ENCODE measurements around the gene UTP14C.

UTP14C gene

DNA sequence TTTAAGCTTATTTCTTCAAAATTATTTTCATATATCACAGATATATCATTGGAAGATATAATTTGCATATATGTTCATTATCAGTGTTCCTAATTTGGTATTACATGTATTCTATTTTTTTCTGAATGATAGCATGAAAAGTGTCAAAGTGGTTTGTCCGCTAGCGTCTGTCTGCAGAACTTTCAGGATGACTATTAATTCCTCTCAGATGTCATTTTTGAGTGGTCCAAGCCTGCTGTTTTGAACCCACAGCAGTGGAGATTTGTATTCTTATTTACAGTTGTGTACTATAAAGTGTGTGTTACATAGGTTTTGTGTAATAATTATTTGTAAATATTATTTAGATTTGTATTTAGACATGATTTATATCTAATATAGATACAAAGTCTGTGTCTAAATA, 8.5 kb downstream of the UTP14C start:
- no peak overlapping the region for H2BK15ac ChIP-seq (ENCODE audit: low read length)
- no peak for DNase-seq (ENCODE audit: low spot score)
- H3K27me3 ChIP-seq (ENCODE audit: control insufficient read depth in 3 of 3, insufficient read depth in 3 of 3, low read depth in 1 of 3, low read length in 3 of 3), result no peaks in the 10 kb centered on the region
- H3K18ac ChIP-seq (ENCODE audit: low read length), result no peak overlapping the region
- H2AK5ac ChIP-seq (ENCODE audit: low read depth, low read length), result no peak overlapping the region
- H3K4me3 ChIP-seq (ENCODE audit: low read length in 2 of 2), result no peak overlapping the region
- no peak overlapping the region for H2BK12ac ChIP-seq (ENCODE audit: low read length)
- H3K9me3 ChIP-seq (replicated peaks in 1 of 2; ENCODE audit: control insufficient read depth in 2 of 2, insufficient read depth in 1 of 2, low read depth in 1 of 2, low read length in 2 of 2), result peaks cover 11 to 23% of the 10 kb centered on the region in 2 donors
- H2BK120ac ChIP-seq (ENCODE audit: low read depth, low read length), result no peak overlapping the region
- H4K91ac ChIP-seq (ENCODE audit: low read depth, low read length, poor library complexity), result no peak overlapping the region
- no peak overlapping the region for H4K8ac ChIP-seq (ENCODE audit: low read depth, low read length)
- peaks cover 8 to 24% of the 10 kb centered on the region in 2 donors for H3K36me3 ChIP-seq (replicated peaks in 1 of 2; ENCODE audit: control insufficient read depth in 2 of 2, insufficient read depth in 2 of 2, low read length in 2 of 2)
- WGBS, 2 donors (ENCODE audit: extremely low coverage in 2 of 2, insufficient read length in 2 of 2, insufficient replicate concordance in 1 of 2), result no CpG with 5 or more reads among the region's 2 CpGs
- no peak overlapping the region for H3K27ac ChIP-seq (replicated peaks; ENCODE audit: low read length)
- no peaks in the 10 kb centered on the region for H3K79me1 ChIP-seq (ENCODE audit: low read depth, low read length)
- H3K23ac ChIP-seq (ENCODE audit: low read depth, low read length, poor library complexity), result no peak overlapping the region
- no peak overlapping the region for H3K4me2 ChIP-seq (ENCODE audit: insufficient read depth, low read length, poor library complexity, severe bottlenecking)
- no peak overlapping the region for H2AFZ ChIP-seq (ENCODE audit: low read length)
- H2BK5ac ChIP-seq (ENCODE audit: low read length), result no peak overlapping the region
- no peaks in the 10 kb centered on the region for H3K4me1 ChIP-seq (ENCODE audit: control insufficient read depth in 2 of 2, insufficient read depth in 1 of 2, low read depth in 1 of 2, low read length in 2 of 2)
- H3K14ac ChIP-seq (ENCODE audit: low read length), result no peak overlapping the region
- no peak overlapping the region for H3K4ac ChIP-seq (ENCODE audit: low read length)
- H3K9ac ChIP-seq (ENCODE audit: low read depth, low read length, poor library complexity), result no peak overlapping the region

- Histone ChIP-seq H3K36me3 (replicated peaks in 1 of 2; ENCODE audit: control insufficient read depth in 2 of 2, insufficient read depth in 2 of 2, low read length in 2 of 2) (peaks cover 0 to 7% of the 10 kb centered on the region in 2 donors), H2BK120ac (ENCODE audit: low read depth, low read length) (no peak overlapping the region), H3K4ac (ENCODE audit: low read length) (no peak overlapping the region), H3K9me3 (replicated peaks in 1 of 2; ENCODE audit: control insufficient read depth in 2 of 2, insufficient read depth in 1 of 2, low read depth in 1 of 2, low read length in 2 of 2) (peaks cover 6 to 7% of the 10 kb centered on the region in 2 donors), H3K79me1 (ENCODE audit: low read depth, low read length) (no peaks in the 10 kb centered on the region), H2BK5ac (ENCODE audit: low read length) (no peak overlapping the region), H3K27ac (replicated peaks; ENCODE audit: low read length) (no peak overlapping the region), H3K4me1 (ENCODE audit: control insufficient read depth in 2 of 2, insufficient read depth in 1 of 2, low read depth in 1 of 2, low read length in 2 of 2) (no peaks in the 10 kb centered on the region), H4K8ac (ENCODE audit: low read depth, low read length) (no peak overlapping the region), H3K27me3 (ENCODE audit: control insufficient read depth in 3 of 3, insufficient read depth in 3 of 3, low read depth in 1 of 3, low read length in 3 of 3) (no peaks in the 10 kb centered on the region), H2AK5ac (ENCODE audit: low read depth, low read length) (no peak overlapping the region), H2BK15ac (ENCODE audit: low read length) (no peak overlapping the region), H2BK12ac (ENCODE audit: low read length) (no peak overlapping the region), H4K91ac (ENCODE audit: low read depth, low read length, poor library complexity) (no peak overlapping the region), H3K4me2 (ENCODE audit: insufficient read depth, low read length, poor library complexity, severe bottlenecking) (no peak overlapping the region), H3K4me3 (ENCODE audit: low read length in 2 of 2) (no peak overlapping the region), H2AFZ (ENCODE audit: low read length) (no peak overlapping the region), H3K23ac (ENCODE audit: low read depth, low read length, poor library complexity) (no peak overlapping the region), H3K9ac (ENCODE audit: low read depth, low read length, poor library complexity) (no peak overlapping the region), H3K14ac (ENCODE audit: low read length) (no peak overlapping the region), H3K18ac (ENCODE audit: low read length) (no peak overlapping the region)
- no CpG with 5 or more reads among the region's 5 CpGs for WGBS, 2 donors (ENCODE audit: extremely low coverage in 2 of 2, insufficient read length in 2 of 2, insufficient replicate concordance in 1 of 2)
- DNase-seq (ENCODE audit: low spot score), result no peak
These were observed 10.2 kb downstream of the UTP14C start for GRCh38 chr13:52034616-52035226.

- Histone ChIP-seq H3K18ac (ENCODE audit: low read length) (no peak overlapping the region), H3K27me3 (ENCODE audit: control insufficient read depth in 3 of 3, insufficient read depth in 3 of 3, low read depth in 1 of 3, low read length in 3 of 3) (no peaks in the 10 kb centered on the region), H2BK120ac (ENCODE audit: low read depth, low read length) (no peak overlapping the region), H3K9me3 (replicated peaks in 1 of 2; ENCODE audit: control insufficient read depth in 2 of 2, insufficient read depth in 1 of 2, low read depth in 1 of 2, low read length in 2 of 2) (peaks cover 0 to 4% of the 10 kb centered on the region in 2 donors), H4K91ac (ENCODE audit: low read depth, low read length, poor library complexity) (no peak overlapping the region), H2AK5ac (ENCODE audit: low read depth, low read length) (no peak overlapping the region), H3K79me1 (ENCODE audit: low read depth, low read length) (no peaks in the 10 kb centered on the region), H2BK5ac (ENCODE audit: low read length) (no peak overlapping the region), H3K4ac (ENCODE audit: low read length) (no peak overlapping the region), H3K4me3 (ENCODE audit: low read length in 2 of 2) (no peak overlapping the region), H2BK12ac (ENCODE audit: low read length) (no peak overlapping the region), H4K8ac (ENCODE audit: low read depth, low read length) (no peak overlapping the region), H3K23ac (ENCODE audit: low read depth, low read length, poor library complexity) (no peak overlapping the region), H3K4me1 (ENCODE audit: control insufficient read depth in 2 of 2, insufficient read depth in 1 of 2, low read depth in 1 of 2, low read length in 2 of 2) (no peaks in the 10 kb centered on the region), H3K36me3 (replicated peaks in 1 of 2; ENCODE audit: control insufficient read depth in 2 of 2, insufficient read depth in 2 of 2, low read length in 2 of 2) (peaks cover 0 to 2% of the 10 kb centered on the region in 2 donors), H3K14ac (ENCODE audit: low read length) (no peak overlapping the region), H3K9ac (ENCODE audit: low read depth, low read length, poor library complexity) (no peak overlapping the region), H2AFZ (ENCODE audit: low read length) (no peak overlapping the region), H2BK15ac (ENCODE audit: low read length) (no peak overlapping the region), H3K4me2 (ENCODE audit: insufficient read depth, low read length, poor library complexity, severe bottlenecking) (no peak overlapping the region), H3K27ac (replicated peaks; ENCODE audit: low read length) (no peak overlapping the region)
- no CpG with 5 or more reads among the region's 1 CpG for WGBS, 2 donors (ENCODE audit: extremely low coverage in 2 of 2, insufficient read length in 2 of 2, insufficient replicate concordance in 1 of 2)
- no peak for DNase-seq (ENCODE audit: low spot score)
These were observed 11.5 kb downstream of the UTP14C start for GRCh38 chr13:52036037-52036436.

DNA sequence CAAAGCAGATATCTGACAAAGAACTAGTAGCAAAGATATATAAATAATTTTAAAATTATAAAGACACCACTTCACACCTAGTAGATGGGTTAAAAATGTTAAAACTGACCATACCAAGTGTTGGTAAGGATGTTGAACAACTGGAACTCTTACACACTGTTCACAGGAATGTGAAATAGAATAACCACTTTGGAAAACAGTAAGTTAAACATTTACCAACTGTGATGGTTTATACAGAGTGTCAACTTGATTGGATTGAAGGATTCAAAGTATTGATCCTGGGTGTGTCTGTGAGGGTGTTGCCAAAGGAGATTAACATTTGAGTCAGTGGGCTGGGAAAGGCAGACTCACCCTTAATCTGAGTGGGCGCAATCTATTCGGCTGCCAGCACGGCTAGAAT, 19.2 kb downstream of the UTP14C start:
- H3K18ac ChIP-seq (ENCODE audit: low read length), result no peak overlapping the region
- no CpG with 5 or more reads among the region's 3 CpGs for WGBS, 2 donors (ENCODE audit: extremely low coverage in 2 of 2, insufficient read length in 2 of 2, insufficient replicate concordance in 1 of 2)

More for the DNA sequence above, 19.2 kb downstream of the UTP14C start:
- Histone ChIP-seq H4K8ac (ENCODE audit: low read depth, low read length) (no peak overlapping the region), H4K91ac (ENCODE audit: low read depth, low read length, poor library complexity) (no peak overlapping the region), H3K9me3 (replicated peaks in 1 of 2; ENCODE audit: control insufficient read depth in 2 of 2, insufficient read depth in 1 of 2, low read depth in 1 of 2, low read length in 2 of 2) (no peaks in the 10 kb centered on the region), H3K79me1 (ENCODE audit: low read depth, low read length) (no peaks in the 10 kb centered on the region), H3K9ac (ENCODE audit: low read depth, low read length, poor library complexity) (no peak overlapping the region), H3K27me3 (ENCODE audit: control insufficient read depth in 3 of 3, insufficient read depth in 3 of 3, low read depth in 1 of 3, low read length in 3 of 3) (no peaks in the 10 kb centered on the region), H3K4me2 (ENCODE audit: insufficient read depth, low read length, poor library complexity, severe bottlenecking) (no peak overlapping the region), H3K4me3 (ENCODE audit: low read length in 2 of 2) (no peak overlapping the region), H3K4me1 (ENCODE audit: control insufficient read depth in 2 of 2, insufficient read depth in 1 of 2, low read depth in 1 of 2, low read length in 2 of 2) (no peaks in the 10 kb centered on the region), H2AFZ (ENCODE audit: low read length) (no peak overlapping the region), H3K36me3 (replicated peaks in 1 of 2; ENCODE audit: control insufficient read depth in 2 of 2, insufficient read depth in 2 of 2, low read length in 2 of 2) (no peaks in the 10 kb centered on the region), H2BK15ac (ENCODE audit: low read length) (no peak overlapping the region), H3K23ac (ENCODE audit: low read depth, low read length, poor library complexity) (no peak overlapping the region), H3K4ac (ENCODE audit: low read length) (no peak overlapping the region), H2AK5ac (ENCODE audit: low read depth, low read length) (no peak overlapping the region), H2BK5ac (ENCODE audit: low read length) (no peak overlapping the region), H2BK12ac (ENCODE audit: low read length) (no peak overlapping the region), H2BK120ac (ENCODE audit: low read depth, low read length) (no peak overlapping the region), H3K14ac (ENCODE audit: low read length) (no peak overlapping the region), H3K27ac (replicated peaks; ENCODE audit: low read length) (no peak overlapping the region)
- DNase-seq (ENCODE audit: low spot score), result no peak
